Airway epithelial cell (primary cell): ENCODE data around the gene PER3. TPM values are rescaled to one million over a fixed set of nuclear protein-coding genes. Genes with fewer than 3 reads are reported as not detected.

Experiments used
- total RNA-seq: library from RNA; depleted of rRNA; stranded (reverse); fragments of >200 nt; gene quantifications from 2 replicates; pipeline ENCODE4 v1.2.3, GENCODE V29; 2015

PER3 gene
- total RNA-seq, result 1.2 and 2.5 TPM in 2 replicates

DNA sequence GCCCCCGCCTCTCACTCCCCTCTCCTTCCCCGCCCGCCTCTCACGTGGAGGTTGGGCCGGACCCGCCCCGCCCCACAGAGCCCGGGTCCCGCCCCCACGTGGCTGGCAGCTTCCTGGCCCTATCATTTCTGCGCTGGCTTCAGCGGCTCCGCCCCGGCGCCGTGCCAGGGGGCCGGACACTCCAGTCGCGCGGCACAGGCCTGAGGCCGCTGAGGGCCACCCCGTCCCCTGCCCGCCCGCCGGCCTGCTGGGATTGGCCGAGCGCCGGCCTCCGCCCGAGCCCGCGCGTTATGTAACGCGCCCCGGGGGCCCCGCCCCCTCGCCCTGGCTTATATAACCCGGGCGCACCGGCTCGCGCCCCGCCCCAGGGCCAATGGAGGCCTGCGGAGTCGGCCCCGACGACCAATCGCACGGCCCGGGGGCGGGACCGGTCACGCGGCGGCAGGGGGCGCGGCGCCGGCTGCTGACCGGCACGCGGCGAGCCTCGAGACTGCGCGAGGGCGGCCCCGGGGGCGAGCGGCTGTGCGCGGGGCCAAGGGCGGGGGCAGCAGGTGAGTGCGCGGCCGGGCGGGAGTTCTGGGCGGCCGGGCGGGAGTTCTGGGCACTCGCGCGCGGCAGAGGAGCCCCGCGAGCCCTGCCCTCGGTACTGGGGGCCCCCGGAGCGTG lies at the start of gene PER3:
PER3 (plus strand) TSS at position 466 of the 666 bp plus-strand sequence. CDS start 587 bp downstream, outside the sequence.

DNA sequence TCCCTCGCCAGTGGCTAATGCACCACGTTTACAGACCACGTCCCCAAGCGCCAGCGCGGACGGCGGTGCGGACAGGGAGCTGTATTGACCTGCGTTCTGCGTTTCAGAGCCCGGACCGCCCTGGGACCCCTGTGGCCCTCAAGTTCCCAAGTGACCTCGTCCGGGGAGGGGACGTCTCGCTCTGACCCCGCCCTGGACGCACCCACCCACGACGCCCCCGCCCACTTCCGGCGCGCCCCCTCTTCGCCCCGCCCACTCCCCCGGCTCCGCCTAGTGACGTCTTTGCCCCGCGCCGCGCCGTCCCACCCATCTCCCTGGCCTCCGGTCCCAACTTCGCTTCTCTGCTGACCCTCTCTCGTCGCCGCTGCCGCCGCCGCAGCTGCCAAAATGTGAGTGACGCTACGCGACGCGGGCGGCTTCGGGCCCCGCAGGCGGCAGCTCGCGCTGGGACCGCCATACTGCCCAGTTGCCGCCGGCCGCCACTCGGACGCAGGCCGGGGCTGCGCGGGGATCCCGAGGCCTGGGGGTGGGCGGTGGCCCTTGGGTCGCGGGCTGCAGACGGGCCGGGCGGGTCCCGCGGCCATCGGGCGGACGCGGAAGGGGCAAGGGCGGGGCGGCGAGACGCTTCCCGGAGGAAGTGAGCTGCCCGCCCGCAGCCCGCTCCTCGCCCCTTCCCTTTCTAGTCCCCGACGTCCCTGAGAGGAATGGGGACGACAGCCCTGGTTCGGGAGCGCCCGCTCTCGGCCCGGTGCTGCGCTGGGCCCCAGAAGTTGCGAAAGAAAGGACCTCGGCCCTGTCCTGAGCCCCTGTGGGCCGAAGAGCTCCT lies 12.9 kb upstream of the PER3 start, which contains the start of gene VAMP3:
VAMP3 (plus strand) TSS at position 300 of the 826 bp plus-strand sequence; CDS start at position 388, 88 bp downstream.

DNA sequence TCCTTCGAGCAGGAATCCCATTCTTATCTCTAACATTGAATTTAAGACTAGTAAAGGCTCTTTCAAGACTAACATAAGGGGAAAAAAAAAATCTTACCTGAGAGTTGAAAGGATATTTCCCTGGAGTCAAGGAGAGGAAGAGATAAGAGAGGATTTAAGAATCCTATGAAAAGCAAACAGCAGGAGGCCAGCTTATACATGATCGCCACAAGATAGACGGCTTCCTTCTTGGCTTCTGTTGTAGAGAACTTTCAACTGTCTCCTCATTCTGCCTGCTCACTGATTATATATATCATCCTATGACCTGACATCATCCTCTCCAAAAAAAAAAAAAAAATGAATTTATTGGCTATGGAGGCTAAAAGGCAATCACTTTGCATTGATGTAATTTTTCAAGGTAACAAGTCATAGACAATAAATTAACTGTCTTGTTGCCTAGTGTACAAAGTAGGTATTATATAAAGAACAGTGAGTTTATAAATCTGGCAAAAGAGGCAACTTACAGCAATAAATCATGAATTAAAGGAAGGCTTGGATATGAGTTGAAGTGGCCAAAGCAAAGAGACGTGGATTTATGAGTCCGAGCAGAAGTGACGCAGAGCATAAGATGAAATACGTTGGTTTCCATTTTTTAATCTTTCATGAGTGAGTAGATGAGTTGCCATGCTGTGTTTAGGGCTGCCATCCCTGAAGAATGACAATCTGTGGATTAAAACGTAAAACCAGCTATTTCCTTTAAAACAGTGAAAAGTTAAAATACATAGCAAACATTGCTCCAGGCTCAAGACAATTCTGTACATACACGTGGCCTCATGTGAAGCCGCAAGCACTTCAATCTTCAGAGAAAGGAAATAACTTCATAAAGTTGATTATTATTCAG lies 69.0 kb downstream of the PER3 start, which contains the start of gene UTS2:
UTS2 (minus strand) TSS at position 262 of the 880 bp plus-strand sequence; CDS start at position 200, 62 bp downstream.

Other genes with a start within 250 kb of the PER3 start
- 82.1 and 113 TPM in 2 replicates for gene VAMP3, start 13.0 kb upstream of the PER3 start, total RNA-seq
- 0.33 and 1.3 TPM in 2 replicates for gene UTS2, start 68.8 kb downstream of the PER3 start, total RNA-seq
- not detected in 2 replicates for gene TNFRSF9, start 156.5 kb downstream of the PER3 start, total RNA-seq
- 261 and 262 TPM in 2 replicates for gene PARK7, start 177.4 kb downstream of the PER3 start, total RNA-seq
- 120 and 140 TPM in 2 replicates for gene ERRFI1, start 242.0 kb downstream of the PER3 start, total RNA-seq